H1 (cell line): Measurements from ENCODE around the gene VAV2. TPM values are rescaled to one million over a fixed set of nuclear protein-coding genes. Genes with fewer than 3 reads are reported as not detected.
"Not testable (repeated sequence)": the region's sequence is repeated elsewhere in the genome, so short reads cannot be mapped to it uniquely, and the experiment has no call there.

Experiments
- CTCF ChIA-PET: fragments of 300-600 bp; sonication (Branson Sonifier 250); formaldehyde crosslinking; loops from one replicate; lab custom pipeline; 2021; ENCODE audit not compliant: partially characterized antibody; lab: Charles Lee
- POLR2A ChIA-PET: fragments of 300-600 bp; sonication (Branson Sonifier 250); formaldehyde crosslinking; loops from one replicate; lab custom pipeline; 2021; ENCODE audit warnings: inconsistent platforms; ENCODE audit not compliant: partially characterized antibody; lab: Charles Lee
- DNase-seq, 2 experiments: peaks; one replicate each; pipeline versions ENCODE4 v3.0.0 to v3.0.0-alpha.2; 2010 to 2022; ENCODE audit warnings: low spot score in 2 of 2, low read depth in 1 of 2, mixed read lengths in 1 of 2
- FAIRE-seq: peaks from 2 replicates; lab custom pipeline; 2011; peaks lifted over from hg19 to GRCh38; lab: Jason Lieb, UNC
- H2AFZ ChIP-seq: 2 replicates; pipeline ENCODE4 v1.8.1; 2012; ENCODE audit warnings: low read length, inconsistent platforms
- H2AK5ac ChIP-seq: 2 replicates; pipeline ENCODE4 v1.6.1; 2013; ENCODE audit warnings: low read depth, low read length
- H2BK120ac ChIP-seq: replicated peaks from 2 replicates; pipeline ENCODE3; 2013; ENCODE audit warnings: low read depth, low read length, inconsistent platforms
- H2BK12ac ChIP-seq: 2 replicates; pipeline ENCODE4 v1.6.1; 2013; ENCODE audit warnings: low read depth, low read length
- H2BK15ac ChIP-seq: 2 replicates; pipeline ENCODE4 v1.6.1; 2013; ENCODE audit warnings: low read length
- H2BK20ac ChIP-seq: 2 replicates; pipeline ENCODE4 v1.6.1; 2013; ENCODE audit warnings: low read length
- H2BK5ac ChIP-seq: 2 replicates; pipeline ENCODE4 v1.6.1; 2013; ENCODE audit warnings: low read depth, low read length
- H3K14ac ChIP-seq: 2 replicates; pipeline ENCODE4 v1.6.1; 2013; ENCODE audit warnings: inconsistent platforms; ENCODE audit not compliant: insufficient read length
- H3K18ac ChIP-seq: 2 replicates; pipeline ENCODE4 v1.6.1; 2013; ENCODE audit warnings: low read length; ENCODE audit errors: extremely low read depth
- H3K23ac ChIP-seq: 2 replicates; pipeline ENCODE4 v1.6.1; 2013; ENCODE audit warnings: inconsistent platforms; ENCODE audit not compliant: insufficient read length
- H3K23me2 ChIP-seq: 2 replicates; pipeline ENCODE4 v1.6.1; 2013; ENCODE audit warnings: low read depth, low read length
- H3K27ac ChIP-seq: 2 replicates; pipeline ENCODE4 v1.6.1; 2011; ENCODE audit warnings: low read depth, low read length, inconsistent platforms
- H3K27me3 ChIP-seq, 4 experiments: replicated peaks in 1 of 4; 1 replicate in 1 of 4; 2 replicates in 3 of 4; pipeline versions ENCODE4 v1.6.1 to v1.8.1; 2011 to 2013; ENCODE audit warnings: low read length in 3 of 4, mild to moderate bottlenecking in 3 of 4, inconsistent platforms in 2 of 4, mixed read lengths in 2 of 4, moderate library complexity in 1 of 4; ENCODE audit not compliant: control insufficient read depth in 3 of 4, insufficient read depth in 3 of 4; ENCODE audit errors: extremely low read depth in 1 of 4
- H3K36me3 ChIP-seq, 4 experiments: 2 replicates each; pipeline versions ENCODE4 v1.6.1 to v1.8.1; 2011 to 2013; ENCODE audit warnings: mild to moderate bottlenecking in 4 of 4, low read length in 3 of 4, moderate library complexity in 2 of 4, control low read depth in 1 of 4, inconsistent platforms in 1 of 4; ENCODE audit not compliant: insufficient read depth in 4 of 4, control insufficient read depth in 2 of 4
- H3K4ac ChIP-seq: replicated peaks from 2 replicates; pipeline ENCODE3; 2013; ENCODE audit warnings: low read length, low read depth, mixed read lengths, inconsistent platforms; ENCODE audit not compliant: insufficient read length
- H3K4me1 ChIP-seq, 4 experiments: replicated peaks in 1 of 4; 1 replicate in 1 of 4; 2 replicates in 3 of 4; pipeline versions ENCODE4 v1.6.1 to v1.8.1; 2011 to 2013; ENCODE audit warnings: low read length in 3 of 4, inconsistent platforms in 2 of 4, mixed read lengths in 1 of 4; ENCODE audit not compliant: insufficient read depth in 4 of 4, control insufficient read depth in 3 of 4
- H3K4me2 ChIP-seq, 2 experiments: 2 replicates each; pipeline versions ENCODE4 v1.6.1 to v1.8.1; 2011 to 2013; ENCODE audit warnings: low read depth in 2 of 2, low read length in 2 of 2, control low read depth in 1 of 2, inconsistent platforms in 1 of 2, mild to moderate bottlenecking in 1 of 2; ENCODE audit not compliant: insufficient read depth in 1 of 2
- H3K4me3 ChIP-seq, 4 experiments: fragments of 200-600, 300-600 bp in 1 of 4; sonication (generic), shearing (Covaris generic), sonication (Bioruptor Twin) in 1 of 4; 2 replicates each; pipeline versions ENCODE4 v1.5.1 to v1.8.1; 2011 to 2016; ENCODE audit warnings: low read length in 4 of 4, low read depth in 3 of 4, control low read depth in 2 of 4, inconsistent platforms in 2 of 4, mild to moderate bottlenecking in 2 of 4, mixed read lengths in 1 of 4, moderate library complexity in 1 of 4; ENCODE audit not compliant: insufficient read depth in 2 of 4; ENCODE audit errors: extremely low read depth in 1 of 4
- H3K56ac ChIP-seq: replicated peaks from 2 replicates; pipeline ENCODE3; 2013; ENCODE audit warnings: low read depth, mild to moderate bottlenecking, mixed read lengths, low read length, inconsistent platforms; ENCODE audit not compliant: insufficient read length
- H3K79me1 ChIP-seq: 2 replicates; pipeline ENCODE4 v1.6.1; 2013; ENCODE audit warnings: low read depth, low read length, control low read depth
- H3K79me2 ChIP-seq, 2 experiments: 2 replicates each; pipeline versions ENCODE4 v1.6.1 to v1.8.1; 2012 to 2013; ENCODE audit warnings: low read length in 2 of 2, mild to moderate bottlenecking in 2 of 2, inconsistent platforms in 1 of 2; ENCODE audit not compliant: insufficient read depth in 2 of 2, control insufficient read depth in 1 of 2
- H3K9ac ChIP-seq, 4 experiments: replicated peaks in 1 of 4; 1 replicate in 1 of 4; 2 replicates in 3 of 4; pipeline versions ENCODE4 v1.6.1 to v1.8.1; 2011 to 2013; ENCODE audit warnings: low read depth in 3 of 4, low read length in 3 of 4, control low read depth in 2 of 4, mild to moderate bottlenecking in 2 of 4, moderate library complexity in 2 of 4, inconsistent platforms in 1 of 4; ENCODE audit errors: extremely low read depth in 1 of 4
- H3K9me3 ChIP-seq, 2 experiments: 2 replicates each; pipeline versions ENCODE4 v1.6.1 to v1.8.1; 2012 to 2013; ENCODE audit warnings: mild to moderate bottlenecking in 2 of 2, moderate library complexity in 2 of 2, control low read depth in 1 of 2, inconsistent platforms in 1 of 2, low read depth in 1 of 2, low read length in 1 of 2, mixed read lengths in 1 of 2; ENCODE audit not compliant: insufficient read depth in 2 of 2
- H4K20me1 ChIP-seq, 2 experiments: replicated peaks in 1 of 2; 2 replicates each; pipeline versions ENCODE3 to v1.8.1; 2011 to 2013; ENCODE audit warnings: inconsistent platforms in 2 of 2, low read length in 2 of 2, mild to moderate bottlenecking in 1 of 2; ENCODE audit not compliant: insufficient read depth in 2 of 2, control insufficient read depth in 1 of 2
- H4K5ac ChIP-seq: 2 replicates; pipeline ENCODE4 v1.6.1; 2013; ENCODE audit warnings: low read length, low read depth, mixed read lengths, inconsistent platforms; ENCODE audit not compliant: insufficient read length
- H4K8ac ChIP-seq: 2 replicates; pipeline ENCODE4 v1.8.0; 2013; ENCODE audit warnings: mild to moderate bottlenecking, moderate library complexity, low read length, inconsistent platforms; ENCODE audit not compliant: insufficient read depth; ENCODE audit errors: extremely low read depth
- H4K91ac ChIP-seq: replicated peaks from 2 replicates; pipeline ENCODE3; 2013; ENCODE audit warnings: low read length, mixed read lengths, inconsistent platforms; ENCODE audit not compliant: insufficient read length
- CTCF ChIP-seq, 3 experiments: IDR thresholded peaks; 1 replicate in 2 of 3; 2 replicates in 1 of 3; pipeline versions ENCODE4 v1.5.1 to v1.6.1; 2011; ENCODE audit warnings: low read length in 3 of 3, mild to moderate bottlenecking in 3 of 3, inconsistent platforms in 2 of 3, low read depth in 1 of 3, moderate library complexity in 1 of 3; ENCODE audit not compliant: insufficient read depth in 1 of 3; ENCODE audit errors: control extremely low read depth in 1 of 3
- WGBS, 2 experiments: shearing (Covaris generic) in 1 of 2; methylation state at CpG; one replicate each; pipeline versions ENCODE4 v1.1.6 to v1.1.7; 2013 to 2015; ENCODE audit warnings: low lambda C conversion rate in 2 of 2, mixed read lengths in 2 of 2, inconsistent platforms in 1 of 2, low coverage in 1 of 2, missing lambda C conversion rate in 1 of 2; ENCODE audit not compliant: insufficient replicate concordance in 2 of 2, insufficient coverage in 1 of 2, insufficient read length in 1 of 2; ENCODE audit errors: extremely low coverage in 1 of 2, missing lambda C conversion rate in 1 of 2; 5-methylcytosine and 5-hydroxymethylcytosine counted together
- polyA plus RNA-seq, 7 experiments: library from polyadenylated mRNA; depleted of rRNA in 3 of 7; stranded (reverse) in 5 of 7; unstranded in 2 of 7; fragments of >200 nt in 5 of 7; fragments of 200-250 nt in 2 of 7; gene quantifications; 1 replicate in 5 of 7; 2 replicates in 1 of 7; 4 replicates in 1 of 7; pipeline versions ENCODE4 v1.2.1 to v1.2.3, GENCODE V29; 2011 to 2013; ENCODE audit warnings: missing spikeins in 2 of 7, mixed read lengths in 2 of 7
- total RNA-seq: library from RNA; stranded (reverse); fragmentation: NEBNext Ultra II Directional; extraction: Animal tissue kit (Norgen Biotek cat#: 25700); gene quantifications from 2 replicates; pipeline ENCODE4 v1.2.1, GENCODE V29; 2021

The VAV2 gene
- total and polyA plus RNA-seq, 2 of the 8 experiments (the other 6 are each of a cell fraction or from before 2014, with no cell fraction given) = 13.6 to 37.6 TPM

- TF ChIP-seq CTCF (IDR thresholded peaks at IDR 0.05; ENCODE audit: control extremely low read depth in 1 of 3, insufficient read depth in 1 of 3, low read depth in 1 of 3, low read length in 3 of 3) = peak in 2 of 3 experiments; percentile 10 to 19; a peak in 2 of 4 replicates
Measured at GRCh38 chr9:133924453-133924852, 67.7 kb downstream of the VAV2 start (continued).

GRCh38 chr9:133923608-133924007 lies 68.5 kb downstream of the VAV2 start:
- H3K9ac ChIP-seq, H4K5ac ChIP-seq, H2BK12ac ChIP-seq, H2BK15ac ChIP-seq, H4K91ac ChIP-seq, H3K27me3 ChIP-seq, H3K27ac ChIP-seq, FAIRE-seq, H3K36me3 ChIP-seq, H3K56ac ChIP-seq, H3K14ac ChIP-seq, H3K23me2 ChIP-seq, H2AK5ac ChIP-seq, H2BK120ac ChIP-seq, H3K9me3 ChIP-seq, H2BK5ac ChIP-seq, H3K4me3 ChIP-seq, H3K23ac ChIP-seq, H4K8ac ChIP-seq, H2AFZ ChIP-seq, H3K18ac ChIP-seq, H3K4me2 ChIP-seq, H3K4ac ChIP-seq, POLR2A ChIA-PET, H2BK20ac ChIP-seq, H3K4me1 ChIP-seq, DNase-seq: not testable (repeated sequence)
- 90% methylated on average over 2 of the region's 2 CpGs; no CpG with 5 or more reads in 1 of the 2 experiments for whole genome bisulfite sequencing, 2 experiments
- H3K79me1 ChIP-seq = peaks cover 12% of the 10 kb centered on the region
- H4K20me1 ChIP-seq = peaks cover 1 to 15% of the 10 kb centered on the region in 2 experiments
- H3K79me2 ChIP-seq = peaks cover 0 to 57% of the 10 kb centered on the region in 2 experiments; a peak in 2 of 4 replicates
- CTCF ChIA-PET = interaction anchor here (0.8 to 1.0 kb wide), 2 partner anchors 8 to 12 kb away, joined by 3 read pairs; no protein-coding TSS in a partner anchor
